Skeletal muscle cell (primary cell): ENCODE data around the gene ENPP1.
A peak's percentile ranks its signal among the peaks of the same experiment; 100 is the strongest.
"Not testable (repeated sequence)": the region's sequence is repeated elsewhere in the genome, so short reads cannot be mapped to it uniquely, and the experiment has no call there.

ENCODE experiments used
- DNase-seq: peaks from one replicate; pipeline ENCODE4 v3.0.0-alpha.2; 2010; ENCODE audit warnings: low read depth
- H3K4me3 ChIP-seq: 2 replicates; pipeline ENCODE4 v1.5.1; 2011; ENCODE audit warnings: low read depth, mild to moderate bottlenecking, control low read depth, low read length, moderate library complexity

Gene ENPP1

GRCh38 chr6:131908787-131909186 lies 101.0 kb downstream of the ENPP1 start:
- H3K4me3 ChIP-seq, DNase-seq: not testable (repeated sequence)

- DNase-seq, result no peak
- H3K4me3 ChIP-seq, result no peak overlapping the region
These were observed 101.8 kb downstream of the ENPP1 start for GRCh38 chr6:131909408-131910218.

GRCh38 chr6:131910219-131910589 lies 102.4 kb downstream of the ENPP1 start:
- DNase-seq, result no peak

GRCh38 chr6:131910956-131911355 lies 103.1 kb downstream of the ENPP1 start:
- no peak overlapping the region for H3K4me3 ChIP-seq
- DNase-seq, result no peak

More at GRCh38 chr6:131910219-131910589, 102.4 kb downstream of the ENPP1 start:
- H3K4me3 ChIP-seq, result no peak overlapping the region

GRCh38 chr6:131911951-131912350 lies 104.1 kb downstream of the ENPP1 start:
- no peak for DNase-seq
- H3K4me3 ChIP-seq, result no peak overlapping the region

- no peak for DNase-seq
These were observed 106.4 kb downstream of the ENPP1 start for GRCh38 chr6:131914234-131914633.

GRCh38 chr6:131914967-131915751 lies 107.3 kb downstream of the ENPP1 start:
- peak; percentile 46 for DNase-seq
- no peak overlapping the region for H3K4me3 ChIP-seq

More at GRCh38 chr6:131914234-131914633, 106.4 kb downstream of the ENPP1 start:
- H3K4me3 ChIP-seq, result no peak overlapping the region

GRCh38 chr6:131916091-131916796 lies 108.4 kb downstream of the ENPP1 start:
- H3K4me3 ChIP-seq, DNase-seq: not testable (repeated sequence)

GRCh38 chr6:131916847-131917246 lies 109.0 kb downstream of the ENPP1 start:
- DNase-seq, result no peak
- no peak overlapping the region for H3K4me3 ChIP-seq

- H3K4me3 ChIP-seq, result no peak overlapping the region
- DNase-seq, result no peak
These were observed 109.5 kb downstream of the ENPP1 start for GRCh38 chr6:131917318-131917717.

- no peak for DNase-seq
- H3K4me3 ChIP-seq, result no peak overlapping the region
These were observed 110.2 kb downstream of the ENPP1 start for GRCh38 chr6:131917763-131918649.

GRCh38 chr6:131918650-131919355 lies 111.0 kb downstream of the ENPP1 start:
- no peak for DNase-seq
- no peak overlapping the region for H3K4me3 ChIP-seq

- DNase-seq, result no peak
- H3K4me3 ChIP-seq, result no peak overlapping the region
These were observed 112.8 kb downstream of the ENPP1 start for GRCh38 chr6:131920656-131921055.

- H3K4me3 ChIP-seq, result no peak overlapping the region
- no peak for DNase-seq
These were observed 115.5 kb downstream of the ENPP1 start for GRCh38 chr6:131923356-131923755.

GRCh38 chr6:131924881-131925474 lies 117.2 kb downstream of the ENPP1 start:
- DNase-seq, result no peak
- no peak overlapping the region for H3K4me3 ChIP-seq

- no peak for DNase-seq
These were observed 121.4 kb downstream of the ENPP1 start for GRCh38 chr6:131929264-131929663.

GRCh38 chr6:131929976-131930375 lies 122.2 kb downstream of the ENPP1 start:
- DNase-seq, result no peak
- H3K4me3 ChIP-seq, result no peak overlapping the region

More at GRCh38 chr6:131929264-131929663, 121.4 kb downstream of the ENPP1 start:
- no peak overlapping the region for H3K4me3 ChIP-seq
